Activated CD4-positive, CD25-positive, alpha-beta regulatory T cell treated with anti-CD3 and anti-CD28 coated beads, Interleukin-2, amount 50 U/mL, for 24 hours (primary cell): ENCODE results near the gene GPR151.

Experiments used
- ATAC-seq, 2 donors: fragments of 150-1000 bp; cut with Tn5 transposase; one replicate each; pipeline ENCODE4 v1.10.0; 2021; ENCODE audit warnings: mild to moderate bottlenecking in 1 of 2, moderate library complexity in 1 of 2

GPR151 gene

DNA sequence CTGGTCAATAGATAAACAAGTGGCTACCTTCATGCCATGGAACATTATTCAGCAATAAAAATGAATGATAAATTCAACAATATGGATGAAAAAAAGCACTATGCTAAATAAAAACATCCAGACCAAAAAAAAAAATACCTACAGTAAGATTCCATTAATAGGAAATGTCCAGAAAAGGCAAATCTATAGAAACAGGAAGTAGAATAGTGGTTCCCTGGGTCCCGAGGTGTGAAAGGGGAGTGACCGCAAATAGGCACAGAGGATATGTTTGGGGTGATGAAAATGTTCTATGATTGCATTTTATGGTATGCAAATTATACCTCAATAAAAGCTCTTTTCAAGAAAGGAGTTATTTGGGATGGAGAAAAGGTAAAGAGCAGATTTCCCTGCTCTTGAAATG lies 3.6 kb upstream of the GPR151 start:
- ATAC-seq = no peak

DNA sequence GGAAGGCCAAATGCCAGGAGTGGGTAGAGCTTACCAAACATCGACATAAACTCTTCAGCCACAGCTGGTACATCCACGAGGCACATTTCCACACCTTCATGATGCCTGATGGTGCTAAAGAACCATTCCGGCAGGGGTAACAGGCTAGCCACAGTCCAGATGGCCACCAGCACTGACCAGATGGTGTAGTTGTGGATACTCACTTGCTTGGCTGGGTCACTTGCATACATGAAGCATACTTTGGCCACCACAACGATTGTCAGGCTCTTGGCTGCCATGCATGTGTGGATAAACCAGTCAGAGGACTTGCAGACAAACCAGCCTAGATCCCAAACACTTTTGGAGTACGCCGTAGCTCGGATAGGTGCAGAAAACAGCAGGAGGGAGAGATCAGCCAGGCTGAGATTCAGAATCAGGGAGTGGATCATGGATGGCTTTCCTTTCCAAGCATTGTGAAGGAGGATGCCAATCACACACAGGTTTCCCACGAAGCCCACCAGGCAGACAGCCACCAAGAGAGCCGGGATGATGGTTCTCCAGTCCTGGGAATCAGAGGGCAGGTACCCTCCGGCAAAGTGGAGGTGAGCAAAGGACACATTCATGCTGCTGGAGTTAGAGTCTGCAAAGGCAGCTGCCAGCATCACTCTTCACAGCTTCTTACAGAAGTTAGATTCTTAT lies 378 bp downstream of the GPR151 start:
- no peak for ATAC-seq

DNA sequence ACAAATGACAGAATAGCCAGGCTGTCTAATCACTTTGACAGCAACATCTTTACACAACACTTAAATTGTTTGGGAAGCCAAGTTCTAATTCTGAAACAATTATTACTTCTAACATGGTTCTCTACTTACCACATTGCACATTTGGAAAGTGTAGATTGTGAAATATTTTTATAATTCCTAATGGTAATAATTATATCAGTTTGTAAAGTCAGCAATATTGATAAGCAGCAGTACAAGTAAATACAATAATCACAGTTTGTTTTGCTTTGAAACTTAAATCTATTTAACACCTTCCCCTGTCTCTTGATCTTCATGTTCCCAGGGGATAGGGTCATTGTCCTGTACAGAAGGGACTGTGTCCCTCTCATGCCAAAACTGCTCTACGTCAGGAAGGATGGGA lies 1.4 kb downstream of the GPR151 start:
- ATAC-seq = no peak

DNA sequence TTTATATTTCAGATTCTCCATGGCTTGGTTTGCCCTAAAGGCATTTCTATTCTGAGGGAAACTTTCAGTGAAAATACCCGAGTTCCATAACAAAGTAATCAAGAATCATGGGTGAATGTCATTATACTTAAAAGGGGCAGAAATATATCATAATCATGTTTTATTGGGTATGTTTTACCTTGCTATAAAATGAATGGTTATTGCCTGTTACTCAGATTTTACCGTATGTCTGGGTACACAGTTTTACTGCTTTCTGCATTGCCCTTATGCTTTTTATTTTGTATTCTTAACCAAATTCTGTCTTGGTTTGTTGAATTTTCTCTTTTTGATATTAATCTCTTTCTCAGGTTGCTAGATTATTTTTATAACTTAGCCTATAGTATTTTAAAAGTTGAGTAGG lies 2.5 kb downstream of the GPR151 start:
- no peak for ATAC-seq

DNA sequence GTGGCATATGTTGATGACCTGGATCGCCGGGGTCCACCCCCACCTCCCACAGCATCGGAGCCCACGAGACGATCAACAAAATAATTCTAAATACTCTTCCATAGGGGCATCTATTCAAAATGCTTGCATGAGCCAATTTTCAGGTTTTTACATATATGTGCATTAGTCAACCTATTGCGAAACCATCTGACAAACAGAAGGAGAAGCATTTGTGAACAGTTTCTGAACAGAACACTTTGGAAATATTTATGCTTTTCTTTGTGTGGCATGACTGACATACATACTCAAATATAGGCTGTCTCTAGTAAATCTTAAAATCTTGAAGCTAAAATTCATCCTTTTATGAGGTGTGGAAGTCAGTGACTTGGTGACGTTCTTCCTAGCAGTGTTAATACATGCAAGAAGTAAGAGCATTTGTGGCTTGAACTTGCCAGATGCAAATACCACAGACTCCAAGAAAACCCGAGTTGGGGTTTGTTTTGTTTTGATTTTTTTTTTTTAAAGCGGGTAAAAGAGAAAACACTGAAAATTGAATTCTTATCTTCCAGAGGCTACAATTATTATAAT lies 5.3 kb downstream of the GPR151 start:
- no peak for ATAC-seq

DNA sequence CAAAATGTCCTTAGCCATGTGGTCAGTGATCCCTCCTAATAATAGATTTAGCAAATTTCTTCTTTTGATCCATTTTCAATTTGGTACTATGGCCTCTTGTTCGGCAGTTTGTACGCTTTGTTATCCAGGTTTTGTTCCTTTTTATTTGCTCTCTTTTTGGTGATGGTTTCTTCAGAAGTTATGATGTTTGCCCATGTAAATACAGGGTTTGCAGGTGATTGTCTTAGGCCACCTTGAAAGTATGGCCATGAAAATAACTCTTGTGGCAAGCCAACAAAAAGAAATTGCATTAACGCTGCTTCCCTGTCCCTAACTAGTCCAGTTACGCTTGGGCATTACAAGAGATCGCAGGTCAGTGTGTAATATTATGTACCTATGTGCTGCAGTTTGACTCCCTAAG lies 8.6 kb downstream of the GPR151 start:
- ATAC-seq = no peak

DNA sequence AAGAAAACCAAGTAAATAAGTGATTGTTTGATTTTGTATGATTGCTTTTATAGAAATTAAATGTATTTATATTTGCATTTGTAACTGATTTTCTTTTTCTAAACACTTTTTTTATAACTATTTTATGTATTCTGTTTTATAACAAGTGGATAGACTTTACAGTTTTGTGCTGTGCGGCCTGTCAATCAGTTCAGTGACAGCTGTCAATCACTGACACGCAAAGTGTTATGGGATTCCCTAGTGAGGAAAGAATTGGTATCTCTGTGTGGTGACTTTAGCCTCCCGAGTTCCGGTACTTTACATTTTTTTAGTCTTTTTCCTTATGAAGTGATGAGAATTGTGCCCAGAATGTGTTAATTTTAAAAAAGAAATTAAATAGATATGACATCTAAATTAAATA lies 16.3 kb downstream of the GPR151 start:
- ATAC-seq = no peak

DNA sequence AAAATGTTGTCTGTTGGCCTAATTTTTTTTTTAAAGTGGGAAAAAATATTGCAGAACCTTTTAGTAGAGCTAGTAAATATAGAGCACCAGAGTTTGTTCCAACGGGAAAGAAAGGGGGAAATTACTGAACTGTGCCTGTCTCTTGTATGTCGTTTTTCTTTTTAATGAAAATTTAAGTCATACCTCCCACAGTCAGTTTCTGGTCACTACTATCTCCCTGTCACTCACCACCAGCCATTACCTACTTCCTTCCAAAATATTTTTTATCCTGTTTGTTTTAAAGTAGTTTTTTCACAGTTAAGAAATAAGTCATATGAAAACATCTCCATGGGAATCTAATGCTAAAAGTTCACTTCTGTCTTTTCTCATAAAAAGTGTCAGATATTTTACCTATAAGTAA lies 21.3 kb downstream of the GPR151 start:
- no peak for ATAC-seq

DNA sequence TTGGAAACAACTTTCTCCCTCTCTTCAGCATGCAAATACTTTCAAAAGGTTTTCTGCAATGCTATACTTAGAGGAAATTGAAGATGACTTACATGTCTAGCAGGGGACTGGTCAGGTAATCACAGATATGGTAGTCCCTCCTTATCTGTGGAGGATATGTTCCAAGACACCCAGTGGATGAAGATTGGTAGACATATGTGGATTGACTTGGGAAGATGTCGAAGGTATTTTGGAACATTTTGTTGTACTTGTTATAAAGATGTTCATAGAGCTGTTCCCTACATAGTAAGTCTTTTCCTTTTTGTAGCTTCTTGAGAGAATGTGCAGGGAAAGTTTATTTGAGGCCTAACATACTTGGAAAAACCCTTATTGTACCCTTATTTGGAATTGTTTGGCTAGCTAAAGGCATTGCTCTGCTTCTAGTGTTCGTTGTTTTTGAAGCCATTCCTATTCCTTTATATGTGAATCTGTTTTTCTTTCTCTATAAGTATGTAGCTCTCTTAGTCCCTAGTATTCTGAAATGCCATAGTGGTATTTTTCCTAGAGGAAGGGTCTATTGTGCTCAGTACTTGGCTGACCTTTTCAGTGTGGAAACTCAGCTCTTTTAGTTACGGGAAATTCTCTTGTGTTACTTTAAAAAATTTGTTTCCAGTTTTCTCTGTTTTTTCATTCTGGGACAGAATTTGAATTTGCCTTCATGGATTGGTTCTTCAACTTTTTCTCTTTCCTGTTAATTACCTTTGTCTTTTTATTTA lies 25.7 kb downstream of the GPR151 start:
- ATAC-seq = no peak

DNA sequence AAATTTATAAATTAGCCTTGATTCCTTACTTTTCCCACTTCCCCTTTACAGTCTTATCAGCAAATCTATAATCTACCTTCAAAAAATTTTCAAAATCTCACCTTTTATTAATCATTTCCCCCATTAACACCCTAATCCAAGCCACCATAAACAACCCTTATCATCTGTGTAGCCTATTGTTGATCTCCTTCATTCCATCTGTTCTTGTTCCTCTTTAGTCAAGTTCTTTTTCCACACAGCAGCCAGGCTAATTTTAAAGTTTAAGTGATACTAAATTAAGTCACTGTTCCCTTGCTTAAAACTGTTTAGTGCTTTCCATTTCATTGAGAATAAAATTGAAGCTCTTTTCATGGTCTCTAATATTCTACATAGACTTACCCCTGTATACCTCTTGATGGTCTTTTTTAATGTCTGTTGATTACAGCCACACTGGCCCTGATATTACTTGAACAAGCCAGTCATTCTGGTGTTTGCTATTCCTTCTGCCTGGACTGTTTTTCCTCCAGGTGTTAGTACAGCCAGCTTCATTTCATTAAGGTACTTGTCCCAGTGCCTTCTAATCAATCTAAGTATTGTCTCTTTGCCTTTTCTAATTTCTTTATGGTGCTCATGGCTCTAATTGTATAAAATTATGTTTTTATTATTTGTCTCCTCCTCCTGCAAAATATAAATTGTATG lies 31.1 kb downstream of the GPR151 start:
- ATAC-seq = no peak

DNA sequence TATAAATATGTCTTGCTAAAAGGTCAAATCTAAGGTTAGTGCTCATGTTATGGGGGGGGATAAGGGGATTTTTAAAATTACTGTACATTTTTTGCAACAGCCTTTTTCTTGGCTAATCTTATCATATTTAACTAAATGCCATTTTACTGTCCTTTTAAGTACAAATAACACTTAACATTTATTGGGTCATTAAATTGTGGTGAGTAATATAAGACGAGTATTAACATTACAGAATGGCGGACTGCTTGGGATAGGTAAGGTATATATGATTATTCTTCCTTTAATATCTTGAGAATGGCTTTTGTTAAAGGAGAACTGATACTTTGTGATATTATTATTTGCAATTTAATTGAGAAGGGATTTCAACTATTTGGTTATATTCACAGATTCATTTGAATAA lies 33.2 kb downstream of the GPR151 start:
- no peak for ATAC-seq

DNA sequence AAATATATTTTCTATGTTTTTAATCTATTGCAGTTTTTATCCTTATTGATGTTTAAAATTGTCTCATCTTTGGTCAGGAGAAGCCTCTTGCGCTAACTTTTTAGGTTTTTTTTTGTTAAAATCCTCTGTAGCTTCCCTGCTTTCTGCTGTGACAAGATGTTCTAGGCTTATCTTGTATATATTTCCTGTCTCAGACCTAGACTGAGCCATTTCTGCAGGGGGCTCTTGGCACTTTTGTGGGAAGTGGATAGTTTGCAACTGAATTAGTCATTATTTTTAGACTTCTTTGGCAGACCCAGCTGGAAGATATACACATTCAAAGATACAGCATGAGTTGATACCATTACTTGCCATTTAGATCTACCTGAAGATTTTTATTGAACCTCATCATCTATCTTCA lies 40.1 kb downstream of the GPR151 start:
- ATAC-seq = no peak

DNA sequence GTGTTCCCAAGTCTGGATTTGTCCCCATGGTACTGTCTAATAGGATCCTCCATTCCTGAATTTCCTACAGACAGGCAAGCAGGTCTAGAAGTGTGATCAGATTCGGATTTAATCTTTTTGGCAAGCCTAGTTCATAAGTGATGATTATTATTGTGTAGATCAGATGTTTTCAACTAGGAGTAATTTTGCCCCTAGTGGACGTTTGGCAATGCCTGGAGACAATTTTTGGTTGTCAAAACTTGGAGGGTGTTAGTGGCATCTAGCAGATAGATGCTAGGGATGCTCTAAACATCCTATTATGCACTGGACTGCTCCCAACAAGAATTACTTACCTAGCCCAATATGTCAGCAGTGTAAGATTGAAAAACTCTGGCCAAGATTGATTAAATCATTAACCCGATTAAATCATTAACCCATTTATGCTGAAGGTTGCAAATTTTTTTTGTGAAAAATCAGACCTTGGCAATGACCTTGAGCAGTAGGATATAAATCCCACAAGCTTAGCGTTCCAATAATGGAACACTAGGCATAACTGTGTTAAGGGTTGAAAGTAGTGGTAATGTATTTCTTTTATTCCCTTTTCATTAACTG lies 40.7 kb downstream of the GPR151 start:
- no peak for ATAC-seq

DNA sequence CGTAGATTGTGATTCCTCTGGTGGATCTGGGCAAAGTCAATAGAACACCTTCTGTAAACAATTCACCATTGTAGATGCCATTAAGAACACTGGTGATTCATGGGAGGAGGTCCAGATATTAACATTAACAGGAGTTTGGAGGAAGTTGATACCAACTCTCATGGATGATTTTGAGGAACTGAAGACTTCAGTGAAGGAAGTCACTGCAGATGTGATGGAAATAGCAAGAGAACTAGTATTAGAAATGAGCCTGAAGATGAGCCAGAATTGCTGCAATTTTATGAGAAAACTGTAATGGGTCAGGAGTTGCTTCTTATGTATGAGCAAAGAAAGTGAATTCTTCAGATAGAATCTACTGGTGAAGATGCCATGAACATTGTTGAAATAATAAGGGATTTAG lies 41.9 kb downstream of the GPR151 start:
- ATAC-seq = no peak

DNA sequence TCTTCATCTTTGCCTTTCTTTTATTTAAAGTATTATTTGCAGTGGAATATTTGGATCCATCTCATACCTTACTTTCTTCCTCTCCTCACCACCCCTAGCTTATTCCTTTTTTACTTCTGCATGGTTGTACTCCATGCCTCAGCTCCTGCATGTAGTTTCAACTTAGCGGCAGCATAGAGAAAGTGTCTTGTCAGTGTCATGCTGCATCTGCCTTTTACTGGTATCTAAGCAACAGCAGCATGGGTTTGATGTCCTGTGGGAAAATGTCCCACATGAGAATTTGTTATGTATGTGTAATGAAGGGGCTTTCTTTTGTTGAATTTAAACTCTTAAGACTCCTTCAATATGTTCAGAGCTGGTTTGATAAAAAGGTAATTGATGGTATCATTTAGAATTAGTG lies 48.2 kb downstream of the GPR151 start:
- no peak for ATAC-seq

DNA sequence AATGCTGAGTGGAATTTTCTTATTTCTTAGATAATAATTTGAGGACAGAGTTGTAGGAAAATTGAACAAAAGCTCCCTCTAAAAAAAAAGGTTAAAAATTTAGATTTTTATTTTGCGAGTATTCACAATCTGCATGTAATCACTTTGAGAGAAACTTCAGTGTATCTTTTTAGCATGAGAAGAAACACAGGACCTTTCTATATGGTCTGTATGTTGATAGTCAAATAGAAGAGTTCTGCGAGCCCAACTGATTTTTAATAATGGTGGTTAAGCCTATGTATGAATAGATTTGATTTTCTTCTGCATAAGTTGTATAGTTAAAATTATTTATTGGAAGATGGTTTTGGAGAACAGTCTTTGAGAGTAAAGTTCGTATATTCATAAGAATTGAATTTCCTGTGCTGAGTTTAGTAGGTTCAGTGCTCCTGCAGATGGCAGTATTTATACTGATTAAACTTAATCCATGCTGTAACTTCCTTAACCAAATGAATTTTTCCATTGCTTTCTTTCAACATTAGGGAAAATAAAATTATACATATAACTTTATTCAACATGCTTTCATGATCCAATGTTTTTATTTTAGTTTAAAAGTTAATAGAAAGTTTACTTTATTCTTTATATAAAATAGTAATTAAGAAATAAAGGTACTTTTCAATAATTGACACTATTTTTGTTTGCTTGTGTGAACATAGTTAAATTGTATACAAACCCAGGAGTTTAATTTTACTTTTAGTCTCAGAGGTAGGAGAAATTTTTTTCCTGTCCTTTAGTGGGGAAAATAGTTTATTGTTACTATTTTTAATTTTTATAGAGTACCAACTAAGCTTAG lies 49.3 kb downstream of the GPR151 start:
- ATAC-seq = no peak

DNA sequence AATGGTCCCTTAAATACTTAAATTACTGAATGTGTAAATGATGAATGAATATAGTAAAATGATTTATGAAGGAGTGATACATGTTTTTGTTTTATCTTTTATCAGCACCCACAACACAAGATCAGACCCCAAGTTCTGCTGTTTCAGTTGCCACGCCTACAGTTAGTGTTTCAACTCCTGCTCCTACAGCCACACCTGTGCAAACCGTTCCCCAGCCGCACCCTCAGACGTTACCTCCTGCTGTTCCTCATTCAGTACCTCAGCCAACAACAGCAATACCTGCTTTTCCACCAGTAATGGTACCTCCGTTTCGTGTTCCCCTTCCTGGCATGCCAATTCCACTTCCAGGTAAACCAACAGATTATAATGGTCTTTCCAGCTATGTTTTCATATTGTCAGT lies 52.5 kb downstream of the GPR151 start:
- no peak for ATAC-seq
